GM19397 (cell line): Measurements from ENCODE around the gene KLHL35.
"Not testable (repeated sequence)": the region's sequence is repeated elsewhere in the genome, so short reads cannot be mapped to it uniquely, and the experiment has no call there.

Source experiments
- ATAC-seq: cut with Tn5 transposase; IDR thresholded peaks from one replicate; pipeline ENCODE4 v1.9.1; 2021; ENCODE audit warnings: mild to moderate bottlenecking, moderate library complexity; ENCODE audit not compliant: unreplicated experiment

Gene KLHL35

DNA sequence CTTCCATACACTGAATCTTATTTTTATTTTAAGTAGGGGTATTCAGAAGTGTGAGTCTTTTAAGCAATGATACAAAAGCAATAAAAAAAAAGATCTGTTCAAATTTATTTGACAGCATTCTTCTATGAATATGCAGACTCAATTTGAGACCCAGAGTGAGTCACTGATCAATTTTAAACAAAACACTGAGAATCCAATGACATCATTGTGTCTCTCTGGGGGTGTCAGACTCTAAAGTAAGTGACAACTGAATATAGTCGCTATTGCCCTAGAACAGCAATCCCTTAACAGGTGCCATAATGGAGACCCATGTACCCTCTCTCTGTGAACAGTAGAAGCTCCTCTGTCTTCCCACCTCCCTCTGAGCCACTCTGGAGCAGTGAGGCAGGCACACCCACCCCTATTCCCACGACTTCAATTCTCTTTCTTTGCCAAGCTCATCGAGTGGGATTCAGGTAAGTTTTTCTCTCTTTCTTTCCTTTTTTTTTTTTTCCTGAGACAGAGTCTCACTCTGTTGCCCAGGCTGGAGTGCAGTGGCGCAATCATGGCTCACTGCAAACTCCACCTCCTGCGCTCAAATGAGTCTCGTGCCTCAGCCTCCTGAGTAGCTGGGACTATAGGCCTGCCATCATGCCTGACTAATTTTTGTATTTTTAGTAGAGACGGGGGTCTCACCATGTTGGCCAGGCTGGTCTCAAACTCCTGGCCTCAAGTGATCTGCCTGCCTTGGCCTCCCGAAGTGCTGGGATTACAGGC is 38.7 kb downstream of the KLHL35 start:
- ATAC-seq, result no peak

DNA sequence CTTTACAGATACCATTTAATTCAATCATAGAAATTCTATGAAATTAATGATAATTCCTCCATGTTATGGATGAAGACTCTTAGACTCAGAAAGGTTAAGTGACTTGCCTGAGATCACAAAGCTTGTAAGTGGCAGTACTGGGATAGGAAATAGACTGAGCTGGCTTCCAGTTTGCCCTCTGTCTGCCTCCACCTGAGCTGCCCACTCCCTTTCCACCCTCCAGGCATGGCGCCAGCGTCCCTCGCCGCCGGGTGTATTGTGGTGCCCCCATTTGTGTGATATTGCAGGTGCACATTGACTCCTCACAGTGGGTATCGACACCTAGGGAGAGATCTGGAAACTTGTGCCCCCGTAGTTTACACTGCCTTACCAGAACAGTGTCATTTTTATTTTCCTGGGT is 43.1 kb downstream of the KLHL35 start:
- ATAC-seq, result no peak

DNA sequence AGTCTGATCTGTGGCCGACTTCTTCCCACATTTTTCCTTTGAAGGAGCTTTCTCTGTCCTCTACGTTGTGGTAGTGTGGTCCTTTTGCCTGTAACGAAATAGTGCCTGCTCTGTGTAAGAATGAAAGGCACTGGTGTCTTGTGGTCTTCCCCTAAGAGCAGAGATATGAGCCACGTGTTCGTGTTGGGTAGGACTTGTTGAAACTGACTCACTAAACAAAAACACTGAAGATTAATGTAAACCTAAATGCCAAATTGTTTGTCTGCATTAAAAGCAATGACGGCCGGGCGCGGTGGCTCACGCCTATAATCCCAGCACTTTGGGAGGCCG is 43.8 kb downstream of the KLHL35 start:
- ATAC-seq, result no peak

DNA sequence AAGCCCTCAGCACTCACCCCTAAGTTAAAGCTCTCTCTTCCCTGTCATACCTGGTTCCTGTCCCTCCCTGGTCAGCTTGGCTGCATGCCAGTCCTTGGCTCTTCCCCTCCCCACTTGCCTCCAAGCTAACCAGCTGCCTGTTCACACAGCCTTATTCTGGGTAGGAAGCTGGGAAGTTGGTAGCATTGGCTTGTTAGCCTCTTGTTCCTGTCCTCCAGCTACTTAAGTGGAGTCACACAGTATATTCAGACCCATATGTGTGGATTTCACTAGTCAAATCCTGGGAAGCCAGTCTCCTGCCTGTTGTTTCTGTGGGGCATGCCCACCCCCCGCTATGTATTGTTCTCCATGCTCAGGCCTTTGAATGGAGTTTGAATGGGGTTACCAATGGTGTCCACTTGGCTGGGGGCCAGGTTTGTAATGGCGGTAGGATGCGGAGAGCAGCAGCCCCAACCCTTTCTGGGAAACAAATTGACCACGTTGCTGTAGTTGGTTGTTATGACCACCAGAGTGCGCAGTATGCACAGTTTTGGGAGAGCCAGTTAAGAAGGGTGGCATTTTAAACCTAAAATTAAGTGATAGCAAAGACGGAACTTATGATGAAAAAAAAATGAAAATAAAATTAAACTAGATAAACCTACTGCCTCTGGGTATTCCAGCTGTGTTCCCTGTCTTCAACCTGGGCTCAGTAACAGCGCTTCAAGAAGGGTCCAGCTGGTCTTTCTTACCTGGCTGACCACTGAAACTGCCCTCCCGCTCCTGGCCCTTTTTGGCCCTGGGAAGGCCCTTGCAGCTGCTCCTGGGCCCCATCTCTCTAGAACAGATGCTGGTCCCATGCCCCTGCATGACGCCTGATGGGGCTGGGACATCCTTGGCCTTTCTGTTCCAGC is 44.4 kb downstream of the KLHL35 start:
- no peak for ATAC-seq

DNA sequence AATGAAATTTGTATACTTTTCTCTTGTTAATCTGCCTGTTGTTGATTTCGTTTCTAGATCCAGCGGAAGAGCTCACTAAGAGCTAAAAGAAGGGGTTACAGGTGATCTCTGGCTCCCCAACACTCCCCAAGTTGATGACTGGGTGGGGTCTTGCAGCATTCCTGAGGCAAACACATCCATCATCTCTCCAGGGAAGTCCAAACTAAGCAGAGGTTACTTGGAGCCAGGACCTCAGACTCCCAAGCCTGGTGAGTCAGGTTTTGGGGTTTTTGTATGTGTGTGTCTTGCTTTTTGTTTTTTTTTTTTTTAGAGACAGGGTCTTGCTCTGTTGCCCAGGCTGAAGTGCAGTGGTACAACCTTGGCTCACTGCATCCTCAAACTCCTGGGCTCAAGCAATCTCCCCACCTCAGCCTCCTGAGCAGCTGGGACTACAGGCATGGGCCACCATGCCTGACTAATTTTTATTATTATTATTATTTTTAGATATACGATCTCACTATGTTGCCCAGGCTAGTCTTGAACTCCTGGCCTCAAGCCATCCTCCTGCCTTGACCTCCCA is 45.2 kb downstream of the KLHL35 start:
- ATAC-seq, result no peak

DNA sequence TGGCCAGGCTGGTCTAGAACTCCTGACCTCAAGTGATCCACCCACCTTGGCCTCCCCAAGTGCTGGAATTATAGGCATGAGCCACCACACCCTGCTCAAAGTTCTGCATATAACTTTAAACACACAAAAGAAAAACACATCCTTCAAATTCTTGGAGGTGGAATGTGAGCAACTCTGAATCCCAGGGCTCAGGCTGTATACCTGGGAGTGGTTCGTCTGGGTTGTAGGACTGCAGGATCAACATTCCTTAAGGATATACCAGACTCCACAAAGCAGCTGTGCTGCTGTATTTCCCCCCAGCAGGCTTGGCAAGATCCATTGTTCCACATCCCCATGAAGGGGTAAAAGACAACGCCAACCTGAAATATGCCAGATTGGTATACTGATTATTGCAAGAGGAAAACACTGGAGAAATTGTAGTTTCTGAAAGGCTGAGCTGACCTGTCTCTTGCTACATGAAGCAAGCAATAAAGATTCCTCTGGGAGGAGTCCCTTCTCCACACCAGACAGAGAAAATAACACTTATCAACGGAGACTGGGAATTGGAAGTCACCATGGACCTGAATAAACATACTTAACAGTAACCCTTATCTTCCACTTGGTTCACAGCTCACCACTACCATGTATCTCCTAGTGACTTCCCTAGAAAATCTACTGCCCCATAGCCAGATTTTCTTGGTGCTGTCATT is 45.9 kb downstream of the KLHL35 start:
- ATAC-seq, result no peak

DNA sequence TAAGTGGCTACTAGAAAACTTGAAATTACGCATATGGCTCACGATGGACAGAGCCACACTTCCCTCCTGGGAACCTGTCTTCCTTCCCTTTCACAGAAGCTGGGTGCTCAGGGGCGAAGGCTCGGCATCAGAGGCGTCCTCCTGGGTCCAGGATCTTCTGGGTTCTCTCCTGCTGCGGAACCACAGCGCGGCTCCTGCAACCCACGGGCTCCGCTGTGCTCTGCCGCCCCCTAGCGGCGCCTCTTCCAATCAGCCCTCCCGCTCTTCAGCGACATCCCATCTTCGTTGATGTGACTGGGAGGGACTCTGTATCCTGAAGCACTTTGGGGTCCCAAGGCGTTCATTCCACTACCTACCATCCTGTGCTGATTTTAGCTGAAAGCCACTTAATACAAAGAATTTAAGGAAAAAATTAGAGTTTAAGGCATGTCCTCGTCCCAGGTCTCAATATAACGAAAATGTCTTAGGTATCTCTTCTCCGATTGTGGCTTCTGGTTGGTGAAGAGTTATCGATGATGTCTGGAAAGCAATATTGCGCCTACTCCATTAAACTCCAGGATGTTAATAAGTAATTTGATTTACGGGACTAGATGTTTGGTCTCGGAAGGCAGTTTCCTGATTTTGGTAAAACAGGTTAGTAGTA is 48.4 kb downstream of the KLHL35 start:
- no peak for ATAC-seq

DNA sequence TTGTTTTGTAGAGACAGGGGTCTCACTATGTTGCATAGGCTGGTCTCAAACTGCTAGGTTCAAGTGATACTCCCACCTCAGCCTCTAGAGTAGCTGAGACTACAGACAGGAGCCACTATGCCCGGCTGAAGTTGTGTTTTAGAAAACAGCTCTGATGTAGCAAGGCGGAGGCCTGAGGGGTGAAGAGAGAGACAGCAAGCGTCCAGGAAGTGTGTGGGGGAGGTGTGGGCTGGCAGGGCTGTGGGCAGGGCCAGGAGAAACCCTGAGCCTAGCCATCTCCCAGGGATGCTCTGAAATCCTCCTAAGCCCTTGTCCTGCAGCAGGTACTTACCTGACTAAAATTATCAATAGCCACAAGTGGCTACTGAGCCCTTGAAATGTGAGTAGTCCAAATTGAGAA is 49.8 kb downstream of the KLHL35 start:
- ATAC-seq, result no peak

DNA sequence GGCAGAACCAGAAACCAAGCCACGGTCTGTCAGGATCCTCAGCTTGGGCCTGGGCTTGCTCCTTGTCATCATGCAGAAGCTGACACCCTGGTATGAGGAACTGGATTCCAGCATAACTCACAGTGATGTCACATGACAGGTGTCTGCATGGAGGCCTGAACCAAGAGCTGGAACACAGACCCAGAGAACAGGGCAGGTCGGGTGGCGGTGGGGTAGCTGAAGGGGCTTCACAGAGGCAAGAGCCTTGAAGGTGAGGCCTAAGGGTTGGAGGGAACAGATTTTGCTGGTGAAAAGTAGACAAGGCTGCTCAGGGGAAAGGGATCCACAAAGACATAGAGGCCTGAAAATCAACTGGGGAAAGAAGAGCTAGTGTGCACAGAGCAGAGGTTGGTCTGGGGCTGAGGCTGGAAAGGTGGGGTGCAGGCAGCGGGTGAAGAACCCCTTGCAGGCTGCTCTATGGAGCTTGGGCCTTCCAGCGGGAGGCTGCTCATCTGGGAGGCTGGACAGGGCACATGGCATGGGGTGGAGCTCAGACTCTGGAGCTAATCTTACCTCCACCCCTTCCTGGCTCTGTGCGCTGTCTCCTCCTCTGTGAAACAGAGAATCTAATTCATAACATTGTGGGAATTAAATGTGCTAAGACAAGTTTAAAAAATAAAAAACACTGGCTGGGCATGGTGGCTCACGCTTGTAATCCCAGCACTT is 52.1 kb downstream of the KLHL35 start:
- ATAC-seq, result no peak

DNA sequence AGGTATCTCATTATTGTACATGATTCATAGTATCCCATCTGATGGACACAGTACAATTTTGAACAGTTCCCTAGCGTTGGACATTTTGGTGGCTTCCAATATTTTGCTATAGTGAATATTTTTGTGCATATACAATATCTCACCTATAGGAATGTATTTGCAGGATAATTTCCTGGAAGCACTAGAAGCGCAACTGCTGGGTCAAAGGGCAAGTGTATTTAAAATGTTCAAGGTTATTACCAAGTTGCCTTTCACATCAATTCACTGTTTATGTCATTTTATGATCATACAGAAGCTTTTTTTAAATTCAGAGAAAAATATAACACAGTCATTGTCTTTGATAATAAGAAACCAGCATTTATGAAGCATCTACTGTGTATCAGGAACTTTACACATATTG is 52.8 kb downstream of the KLHL35 start:
- ATAC-seq, result no peak

DNA sequence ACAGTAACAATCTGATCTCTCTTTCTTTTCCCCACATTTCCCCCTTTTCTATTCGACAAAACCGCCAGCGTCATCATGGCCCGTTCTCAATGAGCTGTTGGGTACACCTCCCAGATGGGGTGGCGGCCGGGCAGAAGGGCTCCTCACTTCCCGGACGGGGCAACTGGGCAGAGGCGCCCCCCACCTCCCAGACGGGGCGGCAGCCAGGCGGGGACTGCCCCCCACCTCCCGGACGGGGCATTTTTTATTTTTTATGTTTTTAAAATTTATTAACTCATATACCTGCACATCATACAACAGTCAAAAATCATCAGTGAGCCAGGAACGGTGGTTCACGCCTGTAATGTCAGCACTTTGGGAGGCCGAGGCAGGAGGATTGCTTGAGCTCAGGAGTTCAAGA is 54.2 kb downstream of the KLHL35 start:
- not testable (repeated sequence) for ATAC-seq

DNA sequence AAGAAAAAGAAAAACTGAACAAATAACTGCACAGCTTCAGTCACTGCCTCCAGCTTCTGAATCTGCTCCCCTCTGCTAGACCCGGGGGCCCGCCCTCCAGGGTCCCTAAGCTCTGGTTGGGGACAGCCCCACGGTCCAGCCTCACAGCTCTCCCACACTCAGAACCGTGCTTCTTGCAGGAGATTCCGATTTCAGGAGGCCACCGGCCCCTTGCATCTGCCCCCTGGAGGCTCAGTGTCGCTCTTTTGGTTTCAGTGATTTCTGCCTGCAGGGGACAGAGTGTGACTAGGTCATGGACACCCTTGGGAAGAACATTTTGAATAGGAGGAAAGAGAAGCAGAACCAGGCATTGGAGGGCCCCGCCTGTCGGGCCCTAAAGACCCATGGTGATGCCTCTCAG is 56.8 kb downstream of the KLHL35 start:
- no peak for ATAC-seq

DNA sequence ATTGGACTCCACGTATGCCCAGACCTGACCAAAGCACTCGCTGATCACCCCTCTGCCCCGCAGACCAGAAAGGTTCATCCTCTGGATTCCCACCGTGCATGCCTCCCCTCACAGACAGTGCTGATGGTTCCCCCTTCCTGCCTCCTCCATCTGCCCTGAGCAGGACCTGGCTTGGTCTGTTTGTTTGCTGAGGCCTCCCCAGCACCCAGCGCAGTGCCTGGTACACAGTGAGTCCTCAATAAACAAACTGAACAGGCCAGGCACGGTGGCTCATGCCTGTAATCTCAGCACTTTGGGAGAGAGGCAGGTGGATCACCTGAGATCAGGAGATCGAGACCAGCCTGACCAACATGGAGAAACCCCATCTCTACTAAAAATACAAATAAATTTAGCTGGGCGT is 57.4 kb downstream of the KLHL35 start:
- no peak for ATAC-seq

DNA sequence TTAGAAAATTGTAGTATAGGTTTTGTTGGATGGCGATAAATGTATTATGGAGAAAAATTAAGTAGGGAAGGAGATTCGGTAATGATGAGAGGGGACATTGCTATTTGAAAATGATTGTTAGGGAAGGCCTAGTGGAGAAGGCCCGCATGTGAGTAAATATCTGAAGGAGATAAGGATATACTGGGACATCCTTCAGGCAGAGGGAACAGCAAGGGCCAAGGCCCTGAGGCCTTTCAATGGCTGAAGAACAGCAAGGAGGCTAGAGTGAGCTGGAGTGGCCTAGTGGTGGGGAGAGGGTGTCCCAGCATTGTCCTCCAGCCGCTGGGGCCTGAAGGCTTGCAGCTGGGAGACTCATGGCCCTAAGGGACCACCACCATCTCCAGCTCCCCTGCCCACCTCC is 58.4 kb downstream of the KLHL35 start:
- no peak for ATAC-seq

DNA sequence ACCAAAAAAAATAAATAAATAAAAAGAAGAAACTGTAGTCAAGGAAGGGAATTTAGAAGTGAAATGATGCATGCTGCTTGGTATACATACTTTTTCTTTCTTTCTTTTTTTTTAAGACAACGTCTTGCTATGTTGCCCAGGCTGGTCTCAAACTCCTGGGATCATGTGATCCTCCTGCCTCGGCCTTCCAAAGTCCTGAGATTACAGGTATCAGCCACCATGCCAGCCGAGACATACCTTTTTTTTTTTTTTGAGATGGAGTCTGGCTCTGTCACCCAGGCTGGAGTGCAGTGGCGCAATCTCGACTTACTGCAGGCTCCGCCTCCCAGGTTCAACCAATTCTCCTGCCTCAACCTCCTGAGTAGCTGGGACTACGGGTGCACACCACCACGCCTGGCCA is 59.8 kb downstream of the KLHL35 start:
- ATAC-seq, result no peak
